Karpas-422 (cell line): ENCODE data around the gene TOR4A. TPM values are rescaled to one million over a fixed set of nuclear protein-coding genes. Genes with fewer than 3 reads are reported as not detected.

Experiments used
- DNase-seq: peaks from one replicate; pipeline ENCODE4 v3.0.0-alpha.2; 2015
- H2AFZ ChIP-seq: fragments of 200-600 bp; sonication (generic); 2 replicates; pipeline ENCODE4 v1.6.1; 2014; ENCODE audit warnings: antibody characterized with exemption, low read length, mixed read lengths
- H3K27ac ChIP-seq: fragments of 200-600 bp; sonication (generic); 2 replicates; pipeline ENCODE4 v1.5.1; 2014; ENCODE audit warnings: mild to moderate bottlenecking, low read length, moderate library complexity
- H3K27me3 ChIP-seq: fragments of 200-600 bp; sonication (generic); 2 replicates; pipeline ENCODE4 v1.6.1; 2014; ENCODE audit warnings: low read length, mixed read lengths
- H3K36me3 ChIP-seq: fragments of 200-600 bp; sonication (generic); 2 replicates; pipeline ENCODE4 v1.6.1; 2014; ENCODE audit warnings: low read length, mixed read lengths; ENCODE audit not compliant: insufficient read depth
- H3K4me1 ChIP-seq: fragments of 200-600 bp; sonication (generic); 2 replicates; pipeline ENCODE4 v1.6.1; 2014; ENCODE audit warnings: mild to moderate bottlenecking, low read length, mixed read lengths
- H3K4me2 ChIP-seq: fragments of 200-600 bp; sonication (generic); 2 replicates; pipeline ENCODE4 v1.6.1; 2014; ENCODE audit warnings: low read length, low read depth, mild to moderate bottlenecking; ENCODE audit not compliant: poor library complexity, severe bottlenecking
- H3K4me3 ChIP-seq: fragments of 200-600 bp; sonication (generic); 2 replicates; pipeline ENCODE4 v1.5.1; 2014; ENCODE audit warnings: mild to moderate bottlenecking, antibody characterized with exemption, low read length, mixed read lengths
- H3K79me2 ChIP-seq: fragments of 200-600 bp; sonication (generic); 2 replicates; pipeline ENCODE4 v1.6.1; 2014; ENCODE audit warnings: mild to moderate bottlenecking, low read length, mixed read lengths
- H3K9ac ChIP-seq: fragments of 200-600 bp; sonication (generic); 2 replicates; pipeline ENCODE4 v1.6.0; 2014; ENCODE audit warnings: low read length
- H3K9me2 ChIP-seq: fragments of 200-600 bp; sonication (generic), shearing (Covaris generic); replicated peaks from 2 replicates; pipeline ENCODE4 v1.6.0; 2014; ENCODE audit warnings: mild to moderate bottlenecking, low read length, moderate library complexity; ENCODE audit not compliant: insufficient read depth
- H3K9me3 ChIP-seq: fragments of 300-700, 200-600 bp; sonication (generic); 2 replicates; pipeline ENCODE4 v1.6.1; 2014; ENCODE audit warnings: low read length, mixed read lengths
- H4K20me1 ChIP-seq: fragments of 200-600 bp; sonication (generic); 2 replicates; pipeline ENCODE4 v1.6.1; 2014; ENCODE audit warnings: mild to moderate bottlenecking, antibody characterized with exemption, low read length, low read depth; ENCODE audit not compliant: insufficient read depth
- total RNA-seq: library from RNA; depleted of rRNA; stranded (reverse); fragments of >200 nt; shearing (Covaris generic); gene quantifications from 2 replicates; pipeline ENCODE4 v1.2.3, GENCODE V29; 2014; ENCODE audit warnings: low replicate concordance

TOR4A gene
- total RNA-seq, 1 experiment from 2014 or later = 8.8 TPM

DNA sequence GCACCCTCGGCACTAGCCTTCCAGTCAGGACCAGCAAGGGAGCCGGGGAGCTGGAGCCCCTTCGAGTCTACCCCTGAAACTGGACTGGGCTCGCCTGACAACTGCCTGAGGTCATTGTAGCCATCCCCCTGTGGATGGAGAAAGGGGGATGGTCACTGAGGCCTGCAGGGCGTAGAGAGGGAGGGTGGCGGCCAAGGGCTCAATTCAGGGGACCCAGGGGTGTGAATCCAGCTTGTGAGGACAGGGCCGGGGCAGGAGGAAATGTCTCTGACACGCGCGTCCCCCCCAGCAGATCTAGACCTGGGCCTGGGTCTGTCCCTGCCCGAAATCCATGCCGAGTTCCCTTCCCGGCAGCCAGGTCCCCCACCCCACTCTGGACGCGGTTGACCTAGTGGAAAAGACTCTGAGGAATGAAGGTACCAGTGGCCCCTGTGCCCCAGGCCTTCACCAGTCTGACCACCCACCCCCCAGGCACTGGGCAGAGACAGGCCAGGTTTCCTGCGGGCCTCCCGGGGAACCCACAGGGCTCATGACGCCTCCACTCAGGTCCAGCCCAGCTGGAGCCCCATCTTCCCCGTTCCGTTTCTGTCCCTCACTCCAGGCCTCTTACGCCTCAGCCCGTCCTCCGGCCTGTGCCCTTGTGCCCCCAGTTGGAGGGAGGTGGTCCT, 46.0 kb upstream of the TOR4A start:
- Histone ChIP-seq H3K27ac (no peak overlapping the region), H3K4me2 (no peak overlapping the region), H3K4me1 (peaks cover 25% of the 10 kb centered on the region), H2AFZ (no peak overlapping the region), H3K9ac (no peak overlapping the region), H3K27me3 (no peaks in the 10 kb centered on the region), H3K79me2 (no peaks in the 10 kb centered on the region), H4K20me1 (peaks cover 20% of the 10 kb centered on the region; the same call in 1 of the 2 replicates), H3K9me3 (no peaks in the 10 kb centered on the region), H3K9me2 (no peaks in the 10 kb centered on the region), H3K36me3 (no peaks in the 10 kb centered on the region), H3K4me3 (no peak overlapping the region)
- no peak for DNase-seq

DNA sequence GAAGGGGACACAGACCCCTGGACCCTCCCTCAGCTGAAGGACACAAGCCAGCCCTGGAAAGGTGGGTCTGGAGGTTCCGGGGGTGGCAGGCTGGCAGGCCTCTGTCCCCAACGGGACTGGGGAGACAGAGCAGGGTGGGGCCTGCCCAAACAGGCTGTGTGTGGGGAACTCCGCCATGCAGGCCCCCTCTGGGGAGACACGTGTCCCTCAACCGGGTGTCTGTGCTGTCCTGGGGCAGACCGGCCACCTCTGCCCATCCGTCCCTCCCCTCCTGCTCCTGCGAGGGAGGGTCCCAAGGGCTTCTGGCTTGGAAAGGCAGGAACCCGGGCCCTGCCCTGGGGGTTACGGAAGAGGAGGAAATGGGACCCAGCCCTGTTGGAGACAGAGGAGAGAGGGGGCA, 45.4 kb upstream of the TOR4A start:
- Histone ChIP-seq H3K27ac (no peak overlapping the region), H3K27me3 (no peaks in the 10 kb centered on the region), H3K4me1 (peaks cover 31% of the 10 kb centered on the region), H3K79me2 (no peaks in the 10 kb centered on the region), H3K9ac (no peak overlapping the region), H3K9me3 (no peaks in the 10 kb centered on the region), H3K4me2 (no peak overlapping the region), H2AFZ (no peak overlapping the region), H3K9me2 (no peaks in the 10 kb centered on the region), H4K20me1 (peaks cover 20% of the 10 kb centered on the region; the same call in 1 of the 2 replicates), H3K36me3 (no peaks in the 10 kb centered on the region), H3K4me3 (no peak overlapping the region)
- no peak for DNase-seq

DNA sequence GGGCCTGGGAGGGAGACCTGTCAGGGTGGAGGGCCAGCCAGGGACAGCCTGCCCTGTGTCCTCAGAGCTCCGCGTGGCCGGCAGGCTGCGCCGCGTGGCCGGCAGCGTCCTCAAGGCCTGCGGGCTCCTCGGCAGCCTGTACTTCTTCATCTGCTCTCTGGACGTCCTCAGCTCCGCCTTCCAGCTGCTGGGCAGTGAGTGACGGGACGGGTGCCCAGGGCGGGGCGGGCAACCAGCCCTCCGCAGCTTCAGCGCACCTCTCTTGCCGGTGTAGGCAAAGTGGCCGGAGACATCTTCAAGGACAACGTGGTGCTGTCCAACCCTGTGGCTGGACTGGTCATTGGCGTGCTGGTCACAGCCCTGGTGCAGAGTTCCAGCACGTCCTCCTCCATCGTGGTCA, 45.0 kb upstream of the TOR4A start:
- Histone ChIP-seq H3K4me2 (no peak overlapping the region), H3K4me3 (no peak overlapping the region), H3K9ac (no peak overlapping the region), H4K20me1 (peaks cover 22% of the 10 kb centered on the region; the same call in 1 of the 2 replicates), H3K9me2 (no peaks in the 10 kb centered on the region), H3K4me1 (peaks cover 35% of the 10 kb centered on the region), H3K79me2 (no peaks in the 10 kb centered on the region), H3K27ac (no peak overlapping the region), H3K27me3 (no peaks in the 10 kb centered on the region), H2AFZ (no peak overlapping the region), H3K36me3 (no peaks in the 10 kb centered on the region), H3K9me3 (no peaks in the 10 kb centered on the region)
- no peak for DNase-seq

DNA sequence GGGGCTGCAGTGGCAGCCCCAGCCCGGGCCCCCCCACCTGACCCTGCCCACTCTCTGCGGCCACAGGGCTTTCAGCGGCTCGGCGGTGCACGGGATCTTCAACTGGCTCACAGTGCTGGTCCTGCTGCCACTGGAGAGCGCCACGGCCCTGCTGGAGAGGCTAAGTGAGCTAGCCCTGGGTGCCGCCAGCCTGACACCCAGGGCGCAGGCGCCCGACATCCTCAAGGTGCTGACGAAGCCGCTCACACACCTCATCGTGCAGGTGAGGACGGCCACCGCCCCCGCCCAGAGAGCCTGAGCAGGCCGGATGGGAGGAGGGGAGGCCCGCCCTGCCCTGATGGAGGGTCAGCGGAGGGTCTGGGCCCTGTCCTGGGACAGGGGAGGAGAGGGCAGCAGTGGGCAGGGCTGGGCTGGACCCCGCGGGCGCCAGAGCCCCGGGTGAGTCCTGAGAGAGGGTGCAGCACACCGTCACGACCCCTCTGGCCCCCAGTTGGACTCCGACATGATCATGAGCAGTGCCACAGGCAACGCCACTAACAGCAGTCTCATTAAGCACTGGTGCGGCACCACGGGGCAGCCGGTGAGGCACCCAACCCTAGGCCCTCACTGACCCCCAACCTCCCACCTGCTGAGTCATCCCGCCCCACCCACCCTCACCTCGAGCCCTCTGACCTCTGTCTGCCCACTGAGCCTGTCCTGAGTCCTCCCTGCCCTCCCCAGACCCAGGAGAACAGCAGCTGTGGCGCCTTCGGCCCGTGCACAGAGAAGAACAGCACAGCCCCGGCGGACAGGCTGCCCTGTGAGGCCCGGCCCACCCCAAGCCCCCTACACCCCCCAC, 44.2 kb upstream of the TOR4A start:
- Histone ChIP-seq H3K9me2 (no peaks in the 10 kb centered on the region), H3K9me3 (no peaks in the 10 kb centered on the region), H3K36me3 (no peaks in the 10 kb centered on the region), H3K4me2 (no peak overlapping the region), H3K9ac (no peak overlapping the region), H3K79me2 (no peaks in the 10 kb centered on the region), H3K27me3 (no peaks in the 10 kb centered on the region), H3K4me3 (no peak overlapping the region), H4K20me1 (peaks cover 30% of the 10 kb centered on the region; the same call in 1 of the 2 replicates), H3K27ac (no peak overlapping the region), H2AFZ (no peak overlapping the region), H3K4me1 (peaks cover 43% of the 10 kb centered on the region)
- no peak for DNase-seq

DNA sequence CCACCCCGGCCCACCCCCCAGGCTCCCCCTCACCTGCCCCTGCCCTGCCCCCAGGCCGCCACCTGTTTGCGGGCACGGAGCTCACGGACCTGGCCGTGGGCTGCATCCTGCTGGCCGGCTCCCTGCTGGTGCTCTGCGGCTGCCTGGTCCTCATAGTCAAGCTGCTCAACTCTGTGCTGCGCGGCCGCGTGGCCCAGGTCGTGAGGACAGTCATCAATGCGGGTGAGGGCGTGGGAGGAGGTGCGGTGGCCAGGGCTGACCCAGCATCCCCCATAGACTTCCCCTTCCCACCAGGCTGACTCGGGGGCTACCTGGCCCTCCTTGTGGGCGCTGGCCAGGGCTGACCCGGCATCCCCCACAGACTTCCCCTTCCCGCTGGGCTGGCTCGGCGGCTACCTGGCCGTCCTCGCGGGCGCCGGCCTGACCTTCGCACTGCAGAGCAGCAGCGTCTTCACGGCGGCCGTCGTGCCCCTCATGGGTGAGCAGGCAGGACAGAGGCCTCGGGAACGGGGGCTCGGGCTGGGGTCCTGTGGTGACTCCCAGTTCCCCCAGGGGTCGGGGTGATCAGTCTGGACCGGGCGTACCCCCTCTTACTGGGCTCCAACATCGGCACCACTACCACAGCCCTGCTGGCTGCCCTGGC, 43.4 kb upstream of the TOR4A start:
- Histone ChIP-seq H2AFZ (no peak overlapping the region), H3K27me3 (no peaks in the 10 kb centered on the region), H3K4me1 (peaks cover 45% of the 10 kb centered on the region), H3K9me2 (no peaks in the 10 kb centered on the region), H3K27ac (no peak overlapping the region), H3K9ac (peak overlapping the region; percentile 43), H3K36me3 (no peaks in the 10 kb centered on the region), H3K9me3 (no peaks in the 10 kb centered on the region), H4K20me1 (peaks cover 35% of the 10 kb centered on the region; the same call in 1 of the 2 replicates), H3K79me2 (no peaks in the 10 kb centered on the region), H3K4me3 (peak overlapping the region; percentile 45; the same call in 1 of the 2 replicates), H3K4me2 (peak overlapping the region; percentile 70)
- DNase-seq = no peak

DNA sequence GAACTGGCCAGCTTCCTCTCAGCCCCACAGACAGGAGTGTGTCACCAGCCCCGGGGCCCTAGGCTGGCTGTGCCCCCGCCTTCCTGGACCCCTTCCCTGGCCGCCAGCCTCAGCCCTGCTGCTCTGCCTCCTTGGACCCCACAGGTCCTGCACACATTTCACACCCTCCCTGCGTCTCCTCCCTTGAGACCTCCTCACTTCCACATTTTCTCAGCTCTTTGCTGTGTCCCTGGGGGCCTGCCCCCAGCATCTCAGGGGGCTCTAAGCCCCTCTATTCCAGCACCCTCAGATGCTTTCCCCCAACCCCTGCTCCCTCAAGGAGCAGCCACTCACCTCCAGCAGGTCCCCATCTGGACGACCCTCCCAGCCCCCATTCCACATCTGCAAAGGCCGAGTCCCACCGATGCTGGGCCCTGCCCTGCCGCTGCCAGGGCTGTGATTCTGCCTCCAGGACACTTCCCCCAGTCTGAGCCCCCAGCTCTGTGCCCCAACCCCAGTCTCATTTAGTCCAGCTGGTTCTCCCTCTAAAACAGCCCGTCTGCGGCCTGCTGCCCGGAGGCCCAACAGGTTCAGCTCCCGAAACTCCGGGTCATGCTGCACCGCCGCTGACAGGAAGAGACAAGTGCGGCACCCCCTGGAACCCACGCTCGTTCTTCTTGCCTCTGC, 42.6 kb upstream of the TOR4A start:
- H3K27me3 ChIP-seq = no peaks in the 10 kb centered on the region
- H2AFZ ChIP-seq = no peak overlapping the region
- no peaks in the 10 kb centered on the region for H3K36me3 ChIP-seq
- peak; percentile 85 for DNase-seq
- H3K4me2 ChIP-seq = peak overlapping the region; percentile 70
- H3K9me3 ChIP-seq = no peaks in the 10 kb centered on the region
- no peak overlapping the region for H3K27ac ChIP-seq
- H3K4me3 ChIP-seq = peak overlapping the region; percentile 45
- peaks cover 49% of the 10 kb centered on the region for H3K4me1 ChIP-seq
- no peaks in the 10 kb centered on the region for H3K79me2 ChIP-seq
- no peaks in the 10 kb centered on the region for H3K9me2 ChIP-seq
- peak overlapping the region; percentile 43 for H3K9ac ChIP-seq
- H4K20me1 ChIP-seq = peaks cover 35% of the 10 kb centered on the region; the same call in 1 of the 2 replicates

DNA sequence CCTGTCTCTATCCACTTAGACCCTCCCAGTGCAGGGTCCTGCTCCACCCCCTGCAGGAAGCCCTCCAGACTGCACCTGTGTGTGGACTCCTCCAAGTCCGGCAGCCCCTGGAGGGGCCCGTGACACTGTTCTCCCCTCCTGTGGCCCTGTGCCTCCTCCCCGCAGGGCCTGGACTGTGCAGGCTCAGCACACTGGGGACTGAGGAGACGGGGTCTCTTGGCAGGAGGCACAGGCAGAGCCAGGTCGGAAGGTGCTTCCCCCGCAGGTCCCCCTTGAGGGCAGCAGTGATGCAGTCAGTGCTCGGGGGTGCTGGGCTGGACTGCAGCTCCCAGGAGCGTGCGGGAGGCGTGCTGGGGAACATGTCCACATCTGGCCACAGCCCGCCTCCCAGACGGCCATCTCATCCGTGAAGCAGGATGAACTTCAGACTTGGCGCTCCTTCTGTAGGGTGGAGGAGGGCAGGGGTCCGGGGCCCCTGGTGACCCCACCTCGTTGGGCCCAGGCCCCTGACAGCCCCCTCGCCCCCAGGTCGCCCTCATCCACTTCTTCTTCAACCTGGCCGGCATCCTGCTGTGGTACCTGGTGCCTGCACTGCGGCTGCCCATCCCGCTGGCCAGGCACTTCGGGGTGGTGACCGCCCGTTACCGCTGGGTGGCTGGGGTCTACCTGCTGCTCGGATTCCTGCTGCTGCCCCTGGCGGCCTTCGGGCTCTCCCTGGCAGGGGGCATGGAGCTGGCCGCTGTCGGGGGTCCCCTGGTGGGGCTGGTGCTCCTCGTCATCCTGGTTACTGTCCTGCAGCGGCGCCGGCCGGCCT, 41.9 kb upstream of the TOR4A start:
- Histone ChIP-seq H3K9me3 (no peaks in the 10 kb centered on the region), H3K36me3 (no peaks in the 10 kb centered on the region), H3K4me3 (peak overlapping the region; percentile 45; the same call in 1 of the 2 replicates), H3K27ac (no peak overlapping the region), H3K27me3 (no peaks in the 10 kb centered on the region), H3K4me2 (peak overlapping the region; percentile 70), H3K9me2 (no peaks in the 10 kb centered on the region), H3K4me1 (peaks cover 54% of the 10 kb centered on the region), H3K9ac (peak overlapping the region; percentile 43), H4K20me1 (peaks cover 35% of the 10 kb centered on the region; the same call in 1 of the 2 replicates), H3K79me2 (no peaks in the 10 kb centered on the region), H2AFZ (no peak overlapping the region)
- no peak for DNase-seq
